ENCODE data around the gene NEK4. TPM values are rescaled to one million over a fixed set of nuclear protein-coding genes. Genes with fewer than 3 reads are reported as not detected.

Gene NEK4
- polyA plus RNA-seq, 1 donor (not counting 4 experiments of a cell fraction or from before 2014, with no cell fraction given): 13.6 TPM

- no peaks in the 10 kb centered on the region for H3K4me1 ChIP-seq (ENCODE audit: control insufficient read depth, extremely low read depth, insufficient read depth, low read length)
- no peak overlapping the region for H3K27ac ChIP-seq (ENCODE audit: control insufficient read depth, insufficient read depth, low read length)
- peaks cover 6% of the 10 kb centered on the region for H3K79me2 ChIP-seq (ENCODE audit: control insufficient read depth, insufficient read depth, low read length)
- TF ChIP-seq EZH2 (IDR thresholded peaks at IDR 0.05; ENCODE audit: low read length) (no peak), CTCF (optimal IDR thresholded peaks at IDR 0.05 in 1 of 3, IDR thresholded peaks at IDR 0.05 in 1 of 3, conservative IDR thresholded peaks at IDR 0.05 in 1 of 3; ENCODE audit: extremely low read depth in 1 of 3, insufficient read depth in 2 of 3, low read length in 3 of 3) (no peak)
- H3K4me3 ChIP-seq (ENCODE audit: control insufficient read depth in 2 of 3, extremely low read depth in 1 of 3, insufficient read depth in 2 of 3, low read depth in 1 of 3, low read length in 3 of 3): no peak overlapping the region
- dilution Hi-C loops (cut with MboI; ENCODE audit: extremely low pct_ligation_motif_present, low sequenced_read_pairs): no loop called here
- H3K4me2 ChIP-seq (ENCODE audit: control insufficient read depth, extremely low read depth, insufficient read depth, low read depth, low read length): no peak overlapping the region
- FAIRE-seq (no peak), DNase-seq (ENCODE audit: low read depth, low spot score) (no peak)
- peaks cover 27 to 35% of the 10 kb centered on the region in 2 experiments for H3K36me3 ChIP-seq (ENCODE audit: control insufficient read depth in 2 of 2, extremely low read depth in 1 of 2, insufficient read depth in 2 of 2, low read length in 2 of 2)
- H4K20me1 ChIP-seq (ENCODE audit: control insufficient read depth, extremely low read depth, insufficient read depth, low read length): peaks cover 5% of the 10 kb centered on the region
- H3K9me1 ChIP-seq (ENCODE audit: control insufficient read depth, extremely low read depth, insufficient read depth, low read length): no peaks in the 10 kb centered on the region
- H2AFZ ChIP-seq (ENCODE audit: control insufficient read depth, low read length): no peak overlapping the region
- H3K9me3 ChIP-seq (ENCODE audit: control insufficient read depth, low read depth, low read length): no peaks in the 10 kb centered on the region
- H3K9ac ChIP-seq (ENCODE audit: control insufficient read depth, extremely low read depth, insufficient read depth, low read length): no peak overlapping the region
- H3K27me3 ChIP-seq (ENCODE audit: control insufficient read depth, extremely low read depth, insufficient read depth, low read length): no peaks in the 10 kb centered on the region
Observed at GRCh38 chr3:52696830-52697631, 73.7 kb downstream of the NEK4 start.

GRCh38 chr3:52695798-52696671 is 74.7 kb downstream of the NEK4 start:
- FAIRE-seq: no peak
- Histone ChIP-seq H3K27me3 (ENCODE audit: control insufficient read depth, extremely low read depth, insufficient read depth, low read length) (no peaks in the 10 kb centered on the region), H3K27ac (ENCODE audit: control insufficient read depth, insufficient read depth, low read length) (no peak overlapping the region), H3K36me3 (ENCODE audit: control insufficient read depth in 2 of 2, extremely low read depth in 1 of 2, insufficient read depth in 2 of 2, low read length in 2 of 2) (peaks cover 32 to 37% of the 10 kb centered on the region in 2 experiments), H3K9ac (ENCODE audit: control insufficient read depth, extremely low read depth, insufficient read depth, low read length) (no peak overlapping the region), H3K4me2 (ENCODE audit: control insufficient read depth, extremely low read depth, insufficient read depth, low read depth, low read length) (no peak overlapping the region), H2AFZ (ENCODE audit: control insufficient read depth, low read length) (no peak overlapping the region), H4K20me1 (ENCODE audit: control insufficient read depth, extremely low read depth, insufficient read depth, low read length) (peaks cover 5% of the 10 kb centered on the region), H3K4me1 (ENCODE audit: control insufficient read depth, extremely low read depth, insufficient read depth, low read length) (no peaks in the 10 kb centered on the region), H3K9me1 (ENCODE audit: control insufficient read depth, extremely low read depth, insufficient read depth, low read length) (no peaks in the 10 kb centered on the region), H3K79me2 (ENCODE audit: control insufficient read depth, insufficient read depth, low read length) (peaks cover 6% of the 10 kb centered on the region), H3K4me3 (ENCODE audit: control insufficient read depth in 2 of 3, extremely low read depth in 1 of 3, insufficient read depth in 2 of 3, low read depth in 1 of 3, low read length in 3 of 3) (no peak overlapping the region), H3K9me3 (ENCODE audit: control insufficient read depth, low read depth, low read length) (no peaks in the 10 kb centered on the region)
- dilution Hi-C loops (cut with MboI; ENCODE audit: extremely low pct_ligation_motif_present, low sequenced_read_pairs): no loop called here
- DNase-seq (ENCODE audit: low read depth, low spot score): no peak
- TF ChIP-seq CTCF (optimal IDR thresholded peaks at IDR 0.05 in 1 of 3, IDR thresholded peaks at IDR 0.05 in 1 of 3, conservative IDR thresholded peaks at IDR 0.05 in 1 of 3; ENCODE audit: extremely low read depth in 1 of 3, insufficient read depth in 2 of 3, low read length in 3 of 3): no peak
- TF ChIP-seq EZH2 (IDR thresholded peaks at IDR 0.05; ENCODE audit: low read length): no peak
